NCI-H2081 (cell line): ENCODE results near the gene PNPO.

Experiments used
- DNase-seq, 2 experiments: peaks; one replicate each; lab custom pipeline; 2025; lab: John Stamatoyannopoulos, UW

The PNPO gene

GRCh38 chr17:47941246-47942095 is at the start of gene PNPO:
TSS of gene PNPO (plus strand) at chr17:47941571. CDS start at chr17:47941676, 105 bp downstream.
- peak; percentile 99 to 100 for DNase-seq

- no peak for DNase-seq
These were observed 46.6 kb upstream of the PNPO start for GRCh38 chr17:47894498-47895346.

- no peak for DNase-seq
These were observed 46.0 kb upstream of the PNPO start for GRCh38 chr17:47895347-47895855.

- peak; percentile 100 for DNase-seq
These were observed 45.3 kb upstream of the PNPO start, which contains the start of gene SP2 for GRCh38 chr17:47895856-47896671. TSS of gene SP2 (plus strand) at chr17:47896236. CDS start at chr17:47896287, 51 bp downstream.

GRCh38 chr17:47896672-47897490 is 44.5 kb upstream of the PNPO start:
- no peak for DNase-seq

- DNase-seq: no peak
These were observed 43.8 kb upstream of the PNPO start for GRCh38 chr17:47897561-47897960.

- DNase-seq: no peak
These were observed 43.1 kb upstream of the PNPO start for GRCh38 chr17:47898241-47898640.

GRCh38 chr17:47899643-47900042 is 41.7 kb upstream of the PNPO start:
- no peak for DNase-seq

GRCh38 chr17:47901423-47901822 is 39.9 kb upstream of the PNPO start:
- DNase-seq: no peak

- DNase-seq: no peak
These were observed 39.2 kb upstream of the PNPO start for GRCh38 chr17:47902039-47902744.

- DNase-seq: no peak
These were observed 36.1 kb upstream of the PNPO start for GRCh38 chr17:47905221-47905733.

GRCh38 chr17:47906443-47906842 is 34.9 kb upstream of the PNPO start:
- no peak for DNase-seq

GRCh38 chr17:47907932-47908562 is 33.3 kb upstream of the PNPO start:
- no peak for DNase-seq

GRCh38 chr17:47913050-47913449 is 28.3 kb upstream of the PNPO start:
- no peak for DNase-seq

- DNase-seq: no peak
These were observed 26.9 kb upstream of the PNPO start for GRCh38 chr17:47914306-47914948.

GRCh38 chr17:47915776-47916398 is 25.5 kb upstream of the PNPO start:
- no peak for DNase-seq

- DNase-seq: no peak
These were observed 24.7 kb upstream of the PNPO start for GRCh38 chr17:47916489-47917208.

- no peak for DNase-seq
These were observed 23.8 kb upstream of the PNPO start for GRCh38 chr17:47917581-47917980.
